Endothelial cell (in vitro differentiated cells): ENCODE data around the gene PLXNC1. TPM values are rescaled to one million over a fixed set of nuclear protein-coding genes. Genes with fewer than 3 reads are reported as not detected.

Experiments
- DNase-seq: peaks from one replicate; pipeline ENCODE4 v3.0.0; 2021; ENCODE audit warnings: low spot score
- H3K27ac Mint-ChIP-seq: one replicate; pipeline ENCODE4 v1.8.0; 2021; ENCODE audit warnings: mixed read lengths, inconsistent platforms; ENCODE audit not compliant: unreplicated experiment
- H3K27me3 Mint-ChIP-seq: one replicate; pipeline ENCODE4 v1.8.0; 2021; ENCODE audit warnings: mild to moderate bottlenecking, moderate library complexity, mixed read lengths, inconsistent platforms; ENCODE audit not compliant: unreplicated experiment
- H3K36me3 Mint-ChIP-seq: one replicate; pipeline ENCODE4 v1.8.0; 2021; ENCODE audit warnings: mild to moderate bottlenecking, low read depth, mixed read lengths, inconsistent platforms; ENCODE audit not compliant: unreplicated experiment
- H3K4me1 Mint-ChIP-seq: one replicate; pipeline ENCODE4 v1.8.0; 2021; ENCODE audit warnings: mild to moderate bottlenecking, mixed read lengths, inconsistent platforms; ENCODE audit not compliant: unreplicated experiment
- H3K4me3 Mint-ChIP-seq: one replicate; pipeline ENCODE4 v1.8.0; 2021; ENCODE audit warnings: mild to moderate bottlenecking, mixed read lengths, inconsistent platforms; ENCODE audit not compliant: unreplicated experiment
- H3K9me3 Mint-ChIP-seq: one replicate; pipeline ENCODE4 v1.8.0; 2021; ENCODE audit warnings: mixed read lengths, inconsistent platforms; ENCODE audit not compliant: unreplicated experiment
- total RNA-seq: library from RNA; stranded (reverse); fragmentation: NEBNext Ultra II Directional; extraction: Animal tissue kit (Norgen Biotek cat#: 25700); gene quantifications from one replicate; pipeline ENCODE4 v1.2.1, GENCODE V29; 2021; ENCODE audit not compliant: unreplicated experiment
- TF ChIP-seq, protein P1 (sequence below): fragments of 200-600 bp; sonication (generic); IDR thresholded peaks from one replicate; pipeline ENCODE4 v1.5.0; 2021; ENCODE audit warnings: antibody characterized with exemption; ENCODE audit not compliant: unreplicated experiment

PLXNC1 gene
- total RNA-seq, 1 donor from 2014 or later: 1.1 TPM

DNA sequence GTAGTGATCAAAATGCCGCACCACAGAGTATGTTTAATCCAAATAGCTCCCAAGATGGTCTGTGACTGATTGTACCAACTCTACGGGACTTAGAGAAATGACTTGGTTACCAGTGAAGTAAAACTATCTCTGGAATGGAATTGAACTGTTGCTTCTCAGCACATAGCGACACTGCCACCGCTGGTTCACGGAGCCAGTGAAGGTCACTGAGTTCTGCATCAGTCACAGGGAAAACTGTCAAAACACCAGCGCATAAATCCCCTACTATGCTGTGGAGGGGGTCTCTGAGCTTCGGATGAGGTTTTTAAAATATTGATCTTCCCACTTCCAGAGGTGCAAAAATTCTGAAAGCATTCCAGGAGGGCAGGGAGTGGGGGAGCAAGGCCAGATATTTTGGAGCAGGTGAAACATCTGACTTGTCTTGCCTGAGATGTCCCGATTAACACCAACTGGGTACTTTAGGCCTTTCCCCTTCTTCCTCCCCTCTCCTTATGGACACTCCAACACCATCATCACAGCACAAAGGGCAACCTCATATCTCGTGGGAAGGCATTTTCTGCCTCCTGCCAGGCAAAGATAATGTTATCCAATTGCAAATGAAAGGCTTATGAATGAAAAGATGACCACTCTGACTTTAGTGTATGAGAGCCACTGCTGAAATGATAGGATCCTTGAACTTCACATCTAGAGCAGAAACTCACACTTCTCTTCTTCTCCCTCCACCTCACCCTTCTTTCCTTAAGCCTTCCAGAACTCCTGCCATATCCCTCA lies 2.0 kb upstream of the PLXNC1 start:
- H3K27me3 Mint-ChIP-seq: peaks cover 9% of the 10 kb centered on the region
- DNase-seq: no peak
- H3K36me3 Mint-ChIP-seq: peaks cover 2% of the 10 kb centered on the region
- no peaks in the 10 kb centered on the region for H3K9me3 Mint-ChIP-seq
- H3K27ac Mint-ChIP-seq: no peak overlapping the region
- TF ChIP-seq, protein P1, sequence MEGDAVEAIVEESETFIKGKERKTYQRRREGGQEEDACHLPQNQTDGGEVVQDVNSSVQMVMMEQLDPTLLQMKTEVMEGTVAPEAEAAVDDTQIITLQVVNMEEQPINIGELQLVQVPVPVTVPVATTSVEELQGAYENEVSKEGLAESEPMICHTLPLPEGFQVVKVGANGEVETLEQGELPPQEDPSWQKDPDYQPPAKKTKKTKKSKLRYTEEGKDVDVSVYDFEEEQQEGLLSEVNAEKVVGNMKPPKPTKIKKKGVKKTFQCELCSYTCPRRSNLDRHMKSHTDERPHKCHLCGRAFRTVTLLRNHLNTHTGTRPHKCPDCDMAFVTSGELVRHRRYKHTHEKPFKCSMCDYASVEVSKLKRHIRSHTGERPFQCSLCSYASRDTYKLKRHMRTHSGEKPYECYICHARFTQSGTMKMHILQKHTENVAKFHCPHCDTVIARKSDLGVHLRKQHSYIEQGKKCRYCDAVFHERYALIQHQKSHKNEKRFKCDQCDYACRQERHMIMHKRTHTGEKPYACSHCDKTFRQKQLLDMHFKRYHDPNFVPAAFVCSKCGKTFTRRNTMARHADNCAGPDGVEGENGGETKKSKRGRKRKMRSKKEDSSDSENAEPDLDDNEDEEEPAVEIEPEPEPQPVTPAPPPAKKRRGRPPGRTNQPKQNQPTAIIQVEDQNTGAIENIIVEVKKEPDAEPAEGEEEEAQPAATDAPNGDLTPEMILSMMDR: no peak
- H3K4me3 Mint-ChIP-seq: no peak overlapping the region
- peaks cover 3% of the 10 kb centered on the region for H3K4me1 Mint-ChIP-seq

DNA sequence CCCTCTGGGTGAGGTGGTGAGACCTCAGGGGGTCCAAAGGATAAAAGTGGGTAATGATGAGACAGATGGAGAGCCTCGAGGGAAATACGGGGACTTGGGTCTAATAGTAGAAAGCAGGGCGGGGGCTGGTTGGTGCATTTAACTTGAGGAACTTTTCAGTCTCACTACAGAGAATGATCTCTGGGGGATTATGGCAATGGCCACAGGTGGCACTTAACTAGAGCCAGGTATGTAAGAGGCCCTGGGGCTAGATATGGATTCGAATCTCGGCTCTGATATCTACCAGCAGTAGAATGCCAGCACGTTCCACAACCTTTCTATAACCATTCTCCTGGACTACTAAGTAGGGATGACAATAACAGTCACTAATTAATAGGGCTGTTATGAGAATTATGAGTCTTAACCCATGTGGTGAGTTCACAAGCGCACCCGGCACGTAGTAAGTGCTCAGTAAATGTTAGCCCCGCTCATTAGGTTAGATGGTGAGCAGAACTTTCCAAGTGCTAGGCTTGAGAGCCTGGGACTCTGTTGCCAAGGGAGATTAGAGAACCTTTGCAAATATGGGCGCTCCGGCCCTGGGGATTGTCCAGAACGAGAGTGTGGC lies 888 bp upstream of the PLXNC1 start:
- TF ChIP-seq, protein P1: no peak
- no peaks in the 10 kb centered on the region for H3K9me3 Mint-ChIP-seq
- H3K36me3 Mint-ChIP-seq: peaks cover 2% of the 10 kb centered on the region
- H3K4me1 Mint-ChIP-seq: peaks cover 3% of the 10 kb centered on the region
- no peak for DNase-seq
- H3K27ac Mint-ChIP-seq: peak overlapping the region; percentile 61
- peak overlapping the region; percentile 83 for H3K4me3 Mint-ChIP-seq
- H3K27me3 Mint-ChIP-seq: peaks cover 9% of the 10 kb centered on the region

DNA sequence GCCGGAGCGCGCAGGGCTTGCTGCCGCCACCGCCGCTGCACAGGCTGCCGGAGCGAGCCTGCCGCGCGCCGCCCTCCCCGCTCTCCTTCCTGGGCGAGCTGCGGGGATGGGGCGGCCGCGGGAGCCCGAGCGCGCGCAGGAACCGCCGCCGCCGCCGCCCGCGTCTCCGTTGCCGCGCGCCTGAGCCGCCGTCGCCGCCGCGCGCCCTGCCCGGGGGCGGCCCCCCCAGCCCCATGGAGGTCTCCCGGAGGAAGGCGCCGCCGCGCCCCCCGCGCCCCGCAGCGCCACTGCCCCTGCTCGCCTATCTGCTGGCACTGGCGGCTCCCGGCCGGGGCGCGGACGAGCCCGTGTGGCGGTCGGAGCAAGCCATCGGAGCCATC lies 352 bp downstream of the PLXNC1 start:
- no peak for DNase-seq
- Mint-ChIP-seq H3K4me3 (no peak overlapping the region), H3K4me1 (peaks cover 3% of the 10 kb centered on the region), H3K27ac (no peak overlapping the region), H3K9me3 (no peaks in the 10 kb centered on the region), H3K36me3 (peaks cover 2% of the 10 kb centered on the region), H3K27me3 (peaks cover 9% of the 10 kb centered on the region)
- TF ChIP-seq, protein P1: no peak

DNA sequence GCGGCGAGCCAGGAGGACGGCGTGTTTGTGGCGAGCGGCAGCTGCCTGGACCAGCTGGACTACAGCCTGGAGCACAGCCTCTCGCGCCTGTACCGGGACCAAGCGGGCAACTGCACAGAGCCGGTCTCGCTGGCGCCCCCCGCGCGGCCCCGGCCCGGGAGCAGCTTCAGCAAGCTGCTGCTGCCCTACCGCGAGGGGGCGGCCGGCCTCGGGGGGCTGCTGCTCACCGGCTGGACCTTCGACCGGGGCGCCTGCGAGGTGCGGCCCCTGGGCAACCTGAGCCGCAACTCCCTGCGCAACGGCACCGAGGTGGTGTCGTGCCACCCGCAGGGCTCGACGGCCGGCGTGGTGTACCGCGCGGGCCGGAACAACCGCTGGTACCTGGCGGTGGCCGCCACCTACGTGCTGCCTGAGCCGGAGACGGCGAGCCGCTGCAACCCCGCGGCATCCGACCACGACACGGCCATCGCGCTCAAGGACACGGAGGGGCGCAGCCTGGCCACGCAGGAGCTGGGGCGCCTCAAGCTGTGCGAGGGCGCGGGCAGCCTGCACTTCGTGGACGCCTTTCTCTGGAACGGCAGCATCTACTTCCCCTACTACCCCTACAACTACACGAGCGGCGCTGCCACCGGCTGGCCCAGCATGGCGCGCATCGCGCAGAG lies 873 bp downstream of the PLXNC1 start:
- H3K4me3 Mint-ChIP-seq: no peak overlapping the region
- H3K9me3 Mint-ChIP-seq: no peaks in the 10 kb centered on the region
- peaks cover 2% of the 10 kb centered on the region for H3K36me3 Mint-ChIP-seq
- H3K27me3 Mint-ChIP-seq: peaks cover 9% of the 10 kb centered on the region
- H3K4me1 Mint-ChIP-seq: peaks cover 3% of the 10 kb centered on the region
- TF ChIP-seq, protein P1: peak; percentile 43
- no peak overlapping the region for H3K27ac Mint-ChIP-seq
- peak; percentile 58 for DNase-seq

DNA sequence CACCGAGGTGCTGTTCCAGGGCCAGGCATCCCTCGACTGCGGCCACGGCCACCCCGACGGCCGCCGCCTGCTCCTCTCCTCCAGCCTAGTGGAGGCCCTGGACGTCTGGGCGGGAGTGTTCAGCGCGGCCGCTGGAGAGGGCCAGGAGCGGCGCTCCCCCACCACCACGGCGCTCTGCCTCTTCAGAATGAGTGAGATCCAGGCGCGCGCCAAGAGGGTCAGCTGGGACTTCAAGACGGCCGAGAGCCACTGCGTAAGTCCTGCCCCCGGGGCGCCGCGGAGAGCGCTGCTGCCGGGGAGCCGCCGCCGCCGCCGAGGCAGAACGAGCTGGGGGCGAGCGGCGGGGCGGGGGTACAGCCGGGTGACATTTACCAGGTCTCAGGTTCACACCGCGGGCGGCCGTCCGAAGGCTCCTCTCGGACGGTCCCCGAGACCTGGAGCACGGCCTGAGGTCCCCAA lies 1.4 kb downstream of the PLXNC1 start:
- no peaks in the 10 kb centered on the region for H3K9me3 Mint-ChIP-seq
- peaks cover 2% of the 10 kb centered on the region for H3K36me3 Mint-ChIP-seq
- H3K4me3 Mint-ChIP-seq: no peak overlapping the region
- peak; percentile 20 for DNase-seq
- TF ChIP-seq, protein P1: no peak
- H3K4me1 Mint-ChIP-seq: peaks cover 3% of the 10 kb centered on the region
- H3K27me3 Mint-ChIP-seq: peaks cover 9% of the 10 kb centered on the region
- no peak overlapping the region for H3K27ac Mint-ChIP-seq
